Choroid plexus epithelial cell (primary cell): ENCODE measurements around the gene ATP10B.

Source experiments
- DNase-seq: peaks from one replicate; pipeline ENCODE4 v3.0.0-alpha.2; 2010; ENCODE audit warnings: low read depth
- H3K4me3 ChIP-seq: 2 replicates; pipeline ENCODE4 v1.5.1; 2011; ENCODE audit warnings: low read depth, mild to moderate bottlenecking, control low read depth, low read length, moderate library complexity
- TF ChIP-seq, protein P1 (sequence below): conservative IDR thresholded peaks from 2 replicates; pipeline ENCODE4 v1.5.1; 2011; ENCODE audit warnings: low read depth, mild to moderate bottlenecking, control low read depth, inconsistent platforms, low read length, moderate library complexity

Gene ATP10B

DNA sequence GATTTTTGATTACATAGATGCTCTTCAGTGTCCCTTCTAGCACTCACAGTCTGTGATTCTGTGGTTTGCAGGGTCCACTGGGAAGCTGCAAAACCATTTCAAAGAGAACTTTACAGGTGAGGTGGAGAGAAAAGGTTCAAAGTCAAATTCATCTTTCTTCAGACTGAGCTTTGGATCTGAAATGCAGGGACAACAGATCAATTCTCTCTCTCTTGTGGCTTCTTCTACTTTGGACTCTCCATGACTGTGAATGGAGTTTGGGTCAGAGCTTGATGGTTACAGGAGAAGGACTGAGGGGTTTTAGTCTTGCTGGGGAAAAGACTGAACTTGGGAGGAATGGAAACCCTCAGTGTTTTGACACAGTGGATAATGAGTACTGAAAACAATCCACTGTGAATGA lies 338.5 kb downstream of the ATP10B start:
- DNase-seq = no peak
- no peak overlapping the region for H3K4me3 ChIP-seq
- TF ChIP-seq, protein P1, sequence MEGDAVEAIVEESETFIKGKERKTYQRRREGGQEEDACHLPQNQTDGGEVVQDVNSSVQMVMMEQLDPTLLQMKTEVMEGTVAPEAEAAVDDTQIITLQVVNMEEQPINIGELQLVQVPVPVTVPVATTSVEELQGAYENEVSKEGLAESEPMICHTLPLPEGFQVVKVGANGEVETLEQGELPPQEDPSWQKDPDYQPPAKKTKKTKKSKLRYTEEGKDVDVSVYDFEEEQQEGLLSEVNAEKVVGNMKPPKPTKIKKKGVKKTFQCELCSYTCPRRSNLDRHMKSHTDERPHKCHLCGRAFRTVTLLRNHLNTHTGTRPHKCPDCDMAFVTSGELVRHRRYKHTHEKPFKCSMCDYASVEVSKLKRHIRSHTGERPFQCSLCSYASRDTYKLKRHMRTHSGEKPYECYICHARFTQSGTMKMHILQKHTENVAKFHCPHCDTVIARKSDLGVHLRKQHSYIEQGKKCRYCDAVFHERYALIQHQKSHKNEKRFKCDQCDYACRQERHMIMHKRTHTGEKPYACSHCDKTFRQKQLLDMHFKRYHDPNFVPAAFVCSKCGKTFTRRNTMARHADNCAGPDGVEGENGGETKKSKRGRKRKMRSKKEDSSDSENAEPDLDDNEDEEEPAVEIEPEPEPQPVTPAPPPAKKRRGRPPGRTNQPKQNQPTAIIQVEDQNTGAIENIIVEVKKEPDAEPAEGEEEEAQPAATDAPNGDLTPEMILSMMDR = no peak
